WTC11 (cell line): ENCODE data around the gene SETD3. TPM values are rescaled to one million over a fixed set of nuclear protein-coding genes. Genes with fewer than 3 reads are reported as not detected.

Experiments
- ATAC-seq: fragments of 200-7000 bp; cut with Tn5 transposase; 2 replicates; pipeline ENCODE4 v1.10.0; 2021; ENCODE audit warnings: mild to moderate bottlenecking, moderate library complexity
- CTCF ChIA-PET: fragments of 300-600 bp; sonication (Branson Sonifier 250); formaldehyde crosslinking; loops from one replicate; lab custom pipeline; 2021; ENCODE audit warnings: antibody characterized with exemption; lab: Charles Lee
- POLR2A ChIA-PET: fragments of 350-600 bp; sonication (Branson Sonifier 250); formaldehyde crosslinking; loops from one replicate; lab custom pipeline; 2021; ENCODE audit warnings: antibody characterized with exemption; lab: Charles Lee
- DNase-seq: peaks from one replicate; pipeline ENCODE4 v3.0.0; 2021; ENCODE audit warnings: low spot score
- H3K27ac Mint-ChIP-seq: 2 replicates; pipeline ENCODE4 v1.8.0; 2021; ENCODE audit warnings: mixed read lengths
- H3K27me3 Mint-ChIP-seq: 2 replicates; pipeline ENCODE4 v1.8.0; 2021; ENCODE audit warnings: low read depth, mild to moderate bottlenecking, moderate library complexity, mixed read lengths
- H3K36me3 Mint-ChIP-seq: 2 replicates; pipeline ENCODE4 v1.8.0; 2021; ENCODE audit warnings: mixed read lengths
- H3K4me1 Mint-ChIP-seq: 2 replicates; pipeline ENCODE4 v1.8.0; 2022; ENCODE audit warnings: mixed read lengths
- H3K4me3 Mint-ChIP-seq: 2 replicates; pipeline ENCODE4 v1.8.0; 2021; ENCODE audit warnings: mild to moderate bottlenecking, moderate library complexity, mixed read lengths
- H3K9me3 Mint-ChIP-seq: 2 replicates; pipeline ENCODE4 v1.8.0; 2021; ENCODE audit warnings: mixed read lengths
- ATF1 ChIP-seq: sonication (generic); formaldehyde crosslinking; IDR thresholded peaks from 2 replicates; pipeline ENCODE4 v1.8.1; 2023; ENCODE audit warnings: mild to moderate bottlenecking, moderate library complexity, missing genetic modification reagents
- EMX1 ChIP-seq: fragments of 250-450 bp; sonication (Bioruptor Pico); IDR thresholded peaks from 2 replicates; pipeline ENCODE4 v1.8.0; 2021; ENCODE audit warnings: mild to moderate bottlenecking
- ETV6 ChIP-seq: sonication (generic); formaldehyde crosslinking; IDR thresholded peaks from 2 replicates; pipeline ENCODE4 v1.8.1; 2022; ENCODE audit warnings: mild to moderate bottlenecking, missing genetic modification reagents
- FOXP1 ChIP-seq: sonication (generic); formaldehyde crosslinking; IDR thresholded peaks from 2 replicates; pipeline ENCODE4 v1.8.0; 2022; ENCODE audit warnings: missing genetic modification reagents, mild to moderate bottlenecking, moderate library complexity, borderline replicate concordance
- KAT7 ChIP-seq: sonication (generic); formaldehyde crosslinking; IDR thresholded peaks from 2 replicates; pipeline ENCODE4 v1.8.1; 2023; ENCODE audit warnings: missing genetic modification reagents, mild to moderate bottlenecking, borderline replicate concordance
- MYBL2 ChIP-seq: sonication (generic); formaldehyde crosslinking; IDR thresholded peaks from 2 replicates; pipeline ENCODE4 v1.8.1; 2023; ENCODE audit warnings: mild to moderate bottlenecking, moderate library complexity, missing genetic modification reagents
- NR1H2 ChIP-seq: sonication (generic); formaldehyde crosslinking; IDR thresholded peaks from 2 replicates; pipeline ENCODE4 v1.9.0; 2021; ENCODE audit warnings: mild to moderate bottlenecking, moderate library complexity, missing genetic modification reagents
- TEAD1 ChIP-seq: sonication (generic); formaldehyde crosslinking; IDR thresholded peaks from 2 replicates; pipeline ENCODE4 v1.8.0; 2022; ENCODE audit warnings: mild to moderate bottlenecking, missing genetic modification reagents
- TP53 ChIP-seq: sonication (generic); formaldehyde crosslinking; IDR thresholded peaks from 2 replicates; pipeline ENCODE4 v1.8.1; 2023; ENCODE audit warnings: mild to moderate bottlenecking, missing genetic modification reagents
- ZNF121 ChIP-seq: sonication (generic); formaldehyde crosslinking; IDR thresholded peaks from 2 replicates; pipeline ENCODE4 v1.8.0; 2023; ENCODE audit warnings: missing genetic modification reagents
- ZNF219 ChIP-seq: sonication (generic); formaldehyde crosslinking; IDR thresholded peaks from 2 replicates; pipeline ENCODE4 v1.8.0; 2023; ENCODE audit warnings: missing genetic modification reagents, mild to moderate bottlenecking, borderline replicate concordance
- ZNF317 ChIP-seq: sonication (generic); formaldehyde crosslinking; IDR thresholded peaks from 2 replicates; pipeline ENCODE4 v1.8.1; 2023; ENCODE audit warnings: low read depth, mild to moderate bottlenecking, moderate library complexity, missing genetic modification reagents, borderline replicate concordance
- total RNA-seq: library from RNA; stranded (reverse); gene quantifications from 3 replicates; pipeline ENCODE4 v1.2.3, GENCODE V29; 2021
- TF ChIP-seq, protein P1 (sequence below): sonication (generic); formaldehyde crosslinking; IDR thresholded peaks from 2 replicates; pipeline ENCODE4 v1.8.1; 2023; ENCODE audit warnings: mild to moderate bottlenecking, missing genetic modification reagents, borderline replicate concordance
- TF ChIP-seq, protein P2 (sequence below): sonication (generic); formaldehyde crosslinking; IDR thresholded peaks from 2 replicates; pipeline ENCODE4 v1.8.1; 2022; ENCODE audit warnings: low read depth, mild to moderate bottlenecking, moderate library complexity, missing genetic modification reagents, borderline replicate concordance
- TF ChIP-seq, protein P3 (sequence below): sonication (generic); formaldehyde crosslinking; IDR thresholded peaks from 2 replicates; pipeline ENCODE4 v1.8.1; 2023; ENCODE audit warnings: mild to moderate bottlenecking, moderate library complexity, missing genetic modification reagents
- TF ChIP-seq, protein P4 (sequence below): sonication (generic); formaldehyde crosslinking; IDR thresholded peaks from 2 replicates; pipeline ENCODE4 v1.8.0; 2022; ENCODE audit warnings: mild to moderate bottlenecking, missing genetic modification reagents
- TF ChIP-seq, protein P5 (sequence below): sonication (generic); formaldehyde crosslinking; IDR thresholded peaks from 2 replicates; pipeline ENCODE4 v1.8.1; 2022; ENCODE audit warnings: mild to moderate bottlenecking, moderate library complexity, missing genetic modification reagents
- TF ChIP-seq, protein P6 (sequence below): fragments of 200-600 bp; IDR thresholded peaks from 2 replicates; pipeline ENCODE4 v1.8.0; 2022; ENCODE audit warnings: antibody characterized with exemption

SETD3 gene
- total RNA-seq, 1 experiment from 2014 or later, result 53.1 TPM

DNA sequence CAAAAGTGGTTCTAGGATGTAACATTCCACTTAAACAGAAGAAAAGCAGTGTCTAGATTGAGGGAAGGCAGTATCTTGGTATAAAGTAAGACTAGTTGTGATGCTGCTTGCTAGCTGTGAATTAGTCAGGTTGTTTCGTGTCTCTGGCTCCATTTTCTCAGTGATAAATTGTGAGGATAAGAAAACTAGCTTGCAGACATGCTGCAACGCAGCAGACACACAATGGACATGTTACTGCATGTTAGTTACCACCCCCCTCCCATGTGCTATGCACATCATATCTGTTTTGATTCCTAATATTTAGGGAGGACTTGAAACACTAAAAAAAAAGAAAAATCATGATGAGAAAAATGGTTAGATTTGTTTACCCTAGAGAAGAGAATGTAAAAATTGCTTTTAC is 3.4 kb upstream of the SETD3 start:
- CTCF ChIA-PET, result no interaction called here
- no peaks in the 10 kb centered on the region for H3K27me3 Mint-ChIP-seq
- no peak overlapping the region; the same call in 1 of the 2 replicates for H3K27ac Mint-ChIP-seq
- no peaks in the 10 kb centered on the region for H3K36me3 Mint-ChIP-seq
- TF ChIP-seq ZNF219, result no peak
- TF ChIP-seq, protein P1, sequence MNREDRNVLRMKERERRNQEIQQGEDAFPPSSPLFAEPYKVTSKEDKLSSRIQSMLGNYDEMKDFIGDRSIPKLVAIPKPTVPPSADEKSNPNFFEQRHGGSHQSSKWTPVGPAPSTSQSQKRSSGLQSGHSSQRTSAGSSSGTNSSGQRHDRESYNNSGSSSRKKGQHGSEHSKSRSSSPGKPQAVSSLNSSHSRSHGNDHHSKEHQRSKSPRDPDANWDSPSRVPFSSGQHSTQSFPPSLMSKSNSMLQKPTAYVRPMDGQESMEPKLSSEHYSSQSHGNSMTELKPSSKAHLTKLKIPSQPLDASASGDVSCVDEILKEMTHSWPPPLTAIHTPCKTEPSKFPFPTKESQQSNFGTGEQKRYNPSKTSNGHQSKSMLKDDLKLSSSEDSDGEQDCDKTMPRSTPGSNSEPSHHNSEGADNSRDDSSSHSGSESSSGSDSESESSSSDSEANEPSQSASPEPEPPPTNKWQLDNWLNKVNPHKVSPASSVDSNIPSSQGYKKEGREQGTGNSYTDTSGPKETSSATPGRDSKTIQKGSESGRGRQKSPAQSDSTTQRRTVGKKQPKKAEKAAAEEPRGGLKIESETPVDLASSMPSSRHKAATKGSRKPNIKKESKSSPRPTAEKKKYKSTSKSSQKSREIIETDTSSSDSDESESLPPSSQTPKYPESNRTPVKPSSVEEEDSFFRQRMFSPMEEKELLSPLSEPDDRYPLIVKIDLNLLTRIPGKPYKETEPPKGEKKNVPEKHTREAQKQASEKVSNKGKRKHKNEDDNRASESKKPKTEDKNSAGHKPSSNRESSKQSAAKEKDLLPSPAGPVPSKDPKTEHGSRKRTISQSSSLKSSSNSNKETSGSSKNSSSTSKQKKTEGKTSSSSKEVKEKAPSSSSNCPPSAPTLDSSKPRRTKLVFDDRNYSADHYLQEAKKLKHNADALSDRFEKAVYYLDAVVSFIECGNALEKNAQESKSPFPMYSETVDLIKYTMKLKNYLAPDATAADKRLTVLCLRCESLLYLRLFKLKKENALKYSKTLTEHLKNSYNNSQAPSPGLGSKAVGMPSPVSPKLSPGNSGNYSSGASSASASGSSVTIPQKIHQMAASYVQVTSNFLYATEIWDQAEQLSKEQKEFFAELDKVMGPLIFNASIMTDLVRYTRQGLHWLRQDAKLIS (CRISPR knock-in tag), result no peak
- TF ChIP-seq, protein P2, sequence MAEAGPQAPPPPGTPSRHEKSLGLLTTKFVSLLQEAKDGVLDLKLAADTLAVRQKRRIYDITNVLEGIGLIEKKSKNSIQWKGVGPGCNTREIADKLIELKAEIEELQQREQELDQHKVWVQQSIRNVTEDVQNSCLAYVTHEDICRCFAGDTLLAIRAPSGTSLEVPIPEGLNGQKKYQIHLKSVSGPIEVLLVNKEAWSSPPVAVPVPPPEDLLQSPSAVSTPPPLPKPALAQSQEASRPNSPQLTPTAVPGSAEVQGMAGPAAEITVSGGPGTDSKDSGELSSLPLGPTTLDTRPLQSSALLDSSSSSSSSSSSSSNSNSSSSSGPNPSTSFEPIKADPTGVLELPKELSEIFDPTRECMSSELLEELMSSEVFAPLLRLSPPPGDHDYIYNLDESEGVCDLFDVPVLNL, result no peak
- TF ChIP-seq TEAD1 (CRISPR knock-in tag), result no peak
- TF ChIP-seq, all 79 proteins: peak for 0
- POLR2A ChIA-PET, result no interaction called here
- Mint-ChIP-seq H3K4me3 (no peak overlapping the region), H3K9me3 (no peaks in the 10 kb centered on the region), H3K4me1 (peaks cover 20% of the 10 kb centered on the region)
- DNase-seq (no peak), ATAC-seq (no peak)

DNA sequence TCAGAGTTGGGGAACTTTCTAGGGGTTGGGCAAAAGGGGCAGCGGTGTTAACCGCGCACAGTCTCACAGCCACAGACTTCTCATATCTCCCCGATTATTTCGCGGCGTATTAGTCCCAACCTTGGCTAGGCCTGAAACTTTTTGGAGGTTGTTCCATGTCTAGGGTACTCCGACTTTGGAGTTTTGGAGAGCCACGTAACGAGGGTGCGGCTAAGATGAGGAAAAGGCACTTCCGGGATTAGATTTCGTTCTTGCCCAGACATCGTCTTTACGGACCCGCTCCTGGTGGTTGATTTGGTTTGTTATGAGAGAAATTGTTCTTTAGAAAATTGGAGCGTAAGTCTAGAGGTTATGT is 1.1 kb upstream of the SETD3 start:
- Mint-ChIP-seq H3K4me3 (peak overlapping the region; percentile 97), H3K4me1 (peaks cover 31% of the 10 kb centered on the region), H3K9me3 (no peaks in the 10 kb centered on the region), H3K27ac (peak overlapping the region; percentile 99), H3K36me3 (no peaks in the 10 kb centered on the region), H3K27me3 (no peaks in the 10 kb centered on the region)
- no peak for DNase-seq
- ChIA-PET POLR2A (interaction anchor here (1.0 to 1.2 kb wide), 2 partner anchors 9 to 31 kb away, joined by 3 read pairs; no protein-coding TSS in a partner anchor), CTCF (interaction anchor here (1.0 to 1.5 kb wide), 6 partner anchors 35 to 711 kb away, joined by 3 to 7 read pairs (median 4); no protein-coding TSS in a partner anchor)
- TF ChIP-seq, protein P3, sequence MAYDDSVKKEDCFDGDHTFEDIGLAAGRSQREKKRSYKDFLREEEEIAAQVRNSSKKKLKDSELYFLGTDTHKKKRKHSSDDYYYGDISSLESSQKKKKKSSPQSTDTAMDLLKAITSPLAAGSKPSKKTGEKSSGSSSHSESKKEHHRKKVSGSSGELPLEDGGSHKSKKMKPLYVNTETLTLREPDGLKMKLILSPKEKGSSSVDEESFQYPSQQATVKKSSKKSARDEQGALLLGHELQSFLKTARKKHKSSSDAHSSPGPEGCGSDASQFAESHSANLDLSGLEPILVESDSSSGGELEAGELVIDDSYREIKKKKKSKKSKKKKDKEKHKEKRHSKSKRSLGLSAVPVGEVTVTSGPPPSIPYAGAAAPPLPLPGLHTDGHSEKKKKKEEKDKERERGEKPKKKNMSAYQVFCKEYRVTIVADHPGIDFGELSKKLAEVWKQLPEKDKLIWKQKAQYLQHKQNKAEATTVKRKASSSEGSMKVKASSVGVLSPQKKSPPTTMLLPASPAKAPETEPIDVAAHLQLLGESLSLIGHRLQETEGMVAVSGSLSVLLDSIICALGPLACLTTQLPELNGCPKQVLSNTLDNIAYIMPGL (CRISPR knock-in tag), result no peak
- TF ChIP-seq EMX1 (CRISPR knock-in tag) (0 out of 2 replicates have a peak, but pooled peaks have one; percentile 22), ZNF317 (CRISPR knock-in tag) (no peak)
- no peak for ATAC-seq

DNA sequence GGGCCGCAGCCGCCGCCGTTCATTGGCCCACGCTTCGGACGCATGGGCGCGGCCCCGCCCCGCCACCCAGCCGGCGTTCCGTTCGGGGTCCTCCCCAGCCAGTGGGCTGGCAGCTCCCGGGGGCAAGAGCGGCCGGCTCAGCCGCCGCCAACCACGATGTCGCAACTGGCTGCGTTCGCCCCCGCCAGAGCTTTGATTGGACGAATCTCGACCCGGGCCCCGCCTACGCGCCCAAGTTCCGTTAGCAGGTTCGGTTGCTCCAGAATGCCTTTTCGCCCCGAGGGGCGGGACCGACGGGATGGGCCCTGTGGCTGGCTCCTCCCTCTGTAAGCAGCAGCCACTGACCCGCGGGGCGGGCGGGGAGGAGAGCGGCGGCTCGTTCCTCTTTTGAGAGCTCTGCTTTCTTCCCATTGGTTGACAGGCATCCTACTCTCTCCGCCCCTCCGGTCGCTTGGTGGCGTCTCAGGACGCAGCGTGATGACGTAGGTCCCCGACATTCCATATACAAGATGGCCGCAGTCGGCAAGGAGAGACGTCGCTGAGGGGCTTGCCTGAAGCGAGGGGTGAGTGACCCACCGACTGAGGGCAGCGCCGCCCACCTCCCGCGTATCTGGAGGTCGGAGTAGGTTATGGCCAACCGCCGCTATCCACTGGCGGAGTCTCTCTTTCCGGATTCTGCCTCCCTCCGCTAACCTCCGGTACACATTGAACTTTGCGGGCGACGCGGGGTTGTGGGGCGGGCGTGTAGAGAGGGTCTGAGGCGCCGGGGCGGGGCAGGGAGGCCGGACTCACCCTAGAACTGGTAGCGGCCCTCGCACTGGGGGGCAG is 472 bp upstream of the SETD3 start, which contains the start of gene CCNK:
CCNK (plus strand) TSS at position 493 of the 828 bp plus-strand sequence. CDS start 11,269 bp downstream, outside the sequence.
- Mint-ChIP-seq H3K4me1 (peaks cover 31% of the 10 kb centered on the region), H3K36me3 (no peaks in the 10 kb centered on the region), H3K4me3 (peak within 1 kb of the TSS; percentile 97), H3K9me3 (no peaks in the 10 kb centered on the region), H3K27me3 (no peaks in the 10 kb centered on the region), H3K27ac (peak within 1 kb of the TSS; percentile 99)
- DNase-seq, result peak; percentile 99
- CTCF ChIA-PET, result interaction anchor here (0.6 to 1.5 kb wide), 11 partner anchors 23 to 712 kb away, joined by 3 to 7 read pairs (median 4); no protein-coding TSS in a partner anchor
- ATAC-seq, result peak; percentile 89
- POLR2A ChIA-PET, result interaction anchor here (0.7 to 1.3 kb wide), 8 partner anchors 9 to 235 kb away, joined by 3 to 5 read pairs (median 3); partner anchors contain the start of gene CCDC85C
- TF ChIP-seq ATF1 (CRISPR knock-in tag), result no peak
- TF ChIP-seq, protein P4, sequence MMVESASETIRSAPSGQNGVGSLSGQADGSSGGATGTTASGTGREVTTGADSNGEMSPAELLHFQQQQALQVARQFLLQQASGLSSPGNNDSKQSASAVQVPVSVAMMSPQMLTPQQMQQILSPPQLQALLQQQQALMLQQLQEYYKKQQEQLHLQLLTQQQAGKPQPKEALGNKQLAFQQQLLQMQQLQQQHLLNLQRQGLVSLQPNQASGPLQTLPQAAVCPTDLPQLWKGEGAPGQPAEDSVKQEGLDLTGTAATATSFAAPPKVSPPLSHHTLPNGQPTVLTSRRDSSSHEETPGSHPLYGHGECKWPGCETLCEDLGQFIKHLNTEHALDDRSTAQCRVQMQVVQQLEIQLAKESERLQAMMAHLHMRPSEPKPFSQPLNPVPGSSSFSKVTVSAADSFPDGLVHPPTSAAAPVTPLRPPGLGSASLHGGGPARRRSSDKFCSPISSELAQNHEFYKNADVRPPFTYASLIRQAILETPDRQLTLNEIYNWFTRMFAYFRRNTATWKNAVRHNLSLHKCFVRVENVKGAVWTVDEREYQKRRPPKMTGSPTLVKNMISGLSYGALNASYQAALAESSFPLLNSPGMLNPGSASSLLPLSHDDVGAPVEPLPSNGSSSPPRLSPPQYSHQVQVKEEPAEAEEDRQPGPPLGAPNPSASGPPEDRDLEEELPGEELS, result peak; percentile 21; the same call in 1 of the 2 replicates
- peak; percentile 53; the same call in 1 of the 2 replicates for TF ChIP-seq ETV6
- TF ChIP-seq MYBL2 (CRISPR knock-in tag), result peak; percentile 19; the same call in 1 of the 2 replicates
- TF ChIP-seq ZNF121 (CRISPR knock-in tag), result no peak
- no peak for TF ChIP-seq NR1H2 (CRISPR knock-in tag)
- TF ChIP-seq, protein P5, sequence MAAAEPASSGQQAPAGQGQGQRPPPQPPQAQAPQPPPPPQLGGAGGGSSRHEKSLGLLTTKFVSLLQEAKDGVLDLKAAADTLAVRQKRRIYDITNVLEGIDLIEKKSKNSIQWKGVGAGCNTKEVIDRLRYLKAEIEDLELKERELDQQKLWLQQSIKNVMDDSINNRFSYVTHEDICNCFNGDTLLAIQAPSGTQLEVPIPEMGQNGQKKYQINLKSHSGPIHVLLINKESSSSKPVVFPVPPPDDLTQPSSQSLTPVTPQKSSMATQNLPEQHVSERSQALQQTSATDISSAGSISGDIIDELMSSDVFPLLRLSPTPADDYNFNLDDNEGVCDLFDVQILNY, result 0 out of 2 replicates have a peak, but pooled peaks have one; percentile 33
- no peak for TF ChIP-seq TP53 (CRISPR knock-in tag)
- TF ChIP-seq TEAD1 (CRISPR knock-in tag), result 0 out of 2 replicates have a peak, but pooled peaks have one; percentile 25
- TF ChIP-seq, protein P6, sequence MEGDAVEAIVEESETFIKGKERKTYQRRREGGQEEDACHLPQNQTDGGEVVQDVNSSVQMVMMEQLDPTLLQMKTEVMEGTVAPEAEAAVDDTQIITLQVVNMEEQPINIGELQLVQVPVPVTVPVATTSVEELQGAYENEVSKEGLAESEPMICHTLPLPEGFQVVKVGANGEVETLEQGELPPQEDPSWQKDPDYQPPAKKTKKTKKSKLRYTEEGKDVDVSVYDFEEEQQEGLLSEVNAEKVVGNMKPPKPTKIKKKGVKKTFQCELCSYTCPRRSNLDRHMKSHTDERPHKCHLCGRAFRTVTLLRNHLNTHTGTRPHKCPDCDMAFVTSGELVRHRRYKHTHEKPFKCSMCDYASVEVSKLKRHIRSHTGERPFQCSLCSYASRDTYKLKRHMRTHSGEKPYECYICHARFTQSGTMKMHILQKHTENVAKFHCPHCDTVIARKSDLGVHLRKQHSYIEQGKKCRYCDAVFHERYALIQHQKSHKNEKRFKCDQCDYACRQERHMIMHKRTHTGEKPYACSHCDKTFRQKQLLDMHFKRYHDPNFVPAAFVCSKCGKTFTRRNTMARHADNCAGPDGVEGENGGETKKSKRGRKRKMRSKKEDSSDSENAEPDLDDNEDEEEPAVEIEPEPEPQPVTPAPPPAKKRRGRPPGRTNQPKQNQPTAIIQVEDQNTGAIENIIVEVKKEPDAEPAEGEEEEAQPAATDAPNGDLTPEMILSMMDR, result no peak
- TF ChIP-seq FOXP1 (CRISPR knock-in tag), result peak; percentile 66; the same call in 1 of the 2 replicates
- 0 out of 2 replicates have a peak, but pooled peaks have one; percentile 46 for TF ChIP-seq KAT7 (CRISPR knock-in tag)
